GM19043 (cell line): Measurements from ENCODE around the gene PALLD.

Experiments
- ATAC-seq: cut with Tn5 transposase; IDR thresholded peaks from one replicate; pipeline ENCODE4 v1.9.1; 2021; ENCODE audit warnings: low read depth; ENCODE audit not compliant: unreplicated experiment

The PALLD gene

GRCh38 chr4:168857546-168858314 is 360.9 kb downstream of the PALLD start:
- ATAC-seq: no peak

GRCh38 chr4:168859100-168859499 is 362.2 kb downstream of the PALLD start:
- no peak for ATAC-seq

GRCh38 chr4:168859888-168860694 is 363.2 kb downstream of the PALLD start:
- ATAC-seq: peak; percentile 88

- no peak for ATAC-seq
Measured at GRCh38 chr4:168860827-168861226, 364.0 kb downstream of the PALLD start.

GRCh38 chr4:168863719-168864647 is 367.1 kb downstream of the PALLD start:
- ATAC-seq: no peak

GRCh38 chr4:168864821-168865541 is 368.1 kb downstream of the PALLD start:
- no peak for ATAC-seq

GRCh38 chr4:168865854-168866253 is 369.0 kb downstream of the PALLD start:
- no peak for ATAC-seq

GRCh38 chr4:168866635-168867034 is 369.8 kb downstream of the PALLD start:
- no peak for ATAC-seq

GRCh38 chr4:168867128-168867527 is 370.3 kb downstream of the PALLD start:
- no peak for ATAC-seq

GRCh38 chr4:168868044-168868781 is 371.4 kb downstream of the PALLD start:
- ATAC-seq: no peak

GRCh38 chr4:168868802-168869201 is 371.9 kb downstream of the PALLD start:
- no peak for ATAC-seq

GRCh38 chr4:168870004-168870403 is 373.2 kb downstream of the PALLD start:
- ATAC-seq: no peak

GRCh38 chr4:168871632-168872031 is 374.8 kb downstream of the PALLD start:
- ATAC-seq: no peak

- no peak for ATAC-seq
Measured at GRCh38 chr4:168874083-168874482, 377.2 kb downstream of the PALLD start.

- ATAC-seq: no peak
Measured at GRCh38 chr4:168876106-168876505, 379.3 kb downstream of the PALLD start.

- no peak for ATAC-seq
Measured at GRCh38 chr4:168877511-168878491, 380.9 kb downstream of the PALLD start.

- no peak for ATAC-seq
Measured at GRCh38 chr4:168878623-168879022, 381.8 kb downstream of the PALLD start.

GRCh38 chr4:168879188-168879587 is 382.3 kb downstream of the PALLD start:
- ATAC-seq: no peak
